ENCODE data around the gene P3H4. TPM values are rescaled to one million over a fixed set of nuclear protein-coding genes. Genes with fewer than 3 reads are reported as not detected.

P3H4 gene
- total and polyA plus RNA-seq, 2 of the 4 experiments (the other 2 are of a cell fraction): 21.5 to 66.7 TPM

GRCh38 chr17:41772586-41773189 lies 39.1 kb downstream of the P3H4 start (continued):
- TF ChIP-seq RAD21 (IDR thresholded peaks at IDR 0.05; ENCODE audit: low read length): no peak
- TF ChIP-seq BHLHE40 (IDR thresholded peaks at IDR 0.05; ENCODE audit: low read depth, low read length): no peak
- no peak for TF ChIP-seq RCOR1 (IDR thresholded peaks at IDR 0.05; ENCODE audit: insufficient replicate concordance, low read length)
- no peak for TF ChIP-seq NFE2L2 (IDR thresholded peaks at IDR 0.05; ENCODE audit: low read depth, low read length)

- peaks cover 14 to 48% of the 10 kb centered on the region in 2 experiments; a peak in 3 of 4 replicates for H3K79me1 ChIP-seq (ENCODE audit: low read depth in 1 of 2, low read length in 2 of 2)
- DNase-seq: no peak
- WGBS, 2 experiments (ENCODE audit: extremely low coverage in 2 of 2, insufficient read length in 1 of 2): 86% methylated on average over 1 of the region's 4 CpGs; no CpG with 5 or more reads in 1 of the 2 experiments
- ATAC-seq (ENCODE audit: low read depth): no peak
- H4K8ac ChIP-seq (ENCODE audit: low read depth in 2 of 2, low read length in 2 of 2): peak overlapping the region; percentile 81 to 83; a peak in 2 of 4 replicates
- peaks cover 53% of the 10 kb centered on the region for H3K36me3 ChIP-seq (ENCODE audit: control insufficient read depth, insufficient read depth, low read length)
- H2AK5ac ChIP-seq (ENCODE audit: low read depth, low read length): peak overlapping the region; percentile 94
- H3K9me1 ChIP-seq (ENCODE audit: insufficient read depth, low read length): peaks cover 19% of the 10 kb centered on the region
- H3K27me3 ChIP-seq (ENCODE audit: control insufficient read depth, insufficient read depth, low read length): no peaks in the 10 kb centered on the region
- no peak overlapping the region for H3K27ac ChIP-seq (ENCODE audit: insufficient read depth, low read length)
- BruUV-seq (replicated peaks): no TSS peak
- H4K20me1 ChIP-seq (ENCODE audit: insufficient read depth, low read length): peaks cover 22% of the 10 kb centered on the region
- no peak overlapping the region for H3K14ac ChIP-seq (replicated peaks; ENCODE audit: low read depth, low read length)
- H2BK15ac ChIP-seq (ENCODE audit: low read depth, low read length): peak overlapping the region; percentile 86; the same call in 1 of the 3 replicates
- peak overlapping the region; percentile 86; the same call in 1 of the 2 replicates for H4K91ac ChIP-seq (ENCODE audit: insufficient read depth, low read depth, low read length)
- no peak overlapping the region for H2AFZ ChIP-seq (replicated peaks; ENCODE audit: low read length, poor library complexity)
- H3K4me3 ChIP-seq (ENCODE audit: insufficient read depth, low read depth, low read length): no peak overlapping the region
- no peak overlapping the region for H3K9ac ChIP-seq (ENCODE audit: low read depth, low read length)
- peaks cover 18% of the 10 kb centered on the region for H3K4me1 ChIP-seq (ENCODE audit: control insufficient read depth, insufficient read depth, low read length)
- in situ Hi-C loops (cut with MboI; ENCODE audit: low sequenced_read_pairs): no loop called here
- H3K9me3 ChIP-seq (ENCODE audit: control insufficient read depth, insufficient read depth, low read length): no peaks in the 10 kb centered on the region
- ChIA-PET CTCF (no interaction called here), POLR2A (ENCODE audit: unreplicated experiment) (no interaction called here)
- no peak overlapping the region for H3K23ac ChIP-seq (ENCODE audit: low read depth, low read length)
- H2AK9ac ChIP-seq (replicated peaks; ENCODE audit: low read depth, low read length, poor library complexity): peak overlapping the region; percentile 44
- dilution Hi-C loops (cut with HindIII; ENCODE audit: low sequenced_read_pairs, unreplicated experiment): no loop called here
- H2BK5ac ChIP-seq (ENCODE audit: low read depth, low read length, poor library complexity, severe bottlenecking): no peak overlapping the region
- H3K18ac ChIP-seq (ENCODE audit: low read depth, low read length): no peak overlapping the region
- H4K5ac ChIP-seq (ENCODE audit: low read depth, low read length): no peak overlapping the region
- intact Hi-C loops (cut with micrococcal nuclease): no loop called here
- H2BK20ac ChIP-seq (ENCODE audit: low read depth, low read length): peak overlapping the region; percentile 82; the same call in 1 of the 2 replicates
- TF ChIP-seq CEBPB (IDR thresholded peaks at IDR 0.05; ENCODE audit: low read depth, low read length) (no peak), NFE2L2 (IDR thresholded peaks at IDR 0.05; ENCODE audit: low read depth, low read length) (no peak), RCOR1 (IDR thresholded peaks at IDR 0.05; ENCODE audit: insufficient replicate concordance, low read length) (no peak)
- no peak overlapping the region for H3K4me2 ChIP-seq (ENCODE audit: low read depth, low read length)
- H3K56ac ChIP-seq (ENCODE audit: extremely low read depth, insufficient read depth, low read length): no peak overlapping the region
- peak overlapping the region; percentile 91 for H3K4ac ChIP-seq (ENCODE audit: low read depth, low read length)
- peak overlapping the region; percentile 75; the same call in 1 of the 2 replicates for H2BK120ac ChIP-seq (ENCODE audit: low read depth, low read length)
These were observed 39.5 kb downstream of the P3H4 start for GRCh38 chr17:41772218-41772585.

Data from IMR-90 (cell line).